Stimulated activated effector memory CD8-positive, alpha-beta T cell treated with anti-CD3 and anti-CD28 coated beads, Interleukin-12 subunit alpha, Interleukin-12 subunit beta, amount 100 ng/mL, for 72 hours (primary cell): ENCODE data around the gene PTH1R.

ENCODE experiments used
- ATAC-seq: fragments of 150-1000 bp; cut with Tn5 transposase; 2 replicates; pipeline ENCODE4 v1.10.0; 2021
- DNase-seq, 2 donors: peaks; one replicate each; pipeline ENCODE4 v3.0.0; 2021 to 2022; ENCODE audit warnings: low spot score in 2 of 2
- H3K27ac Mint-ChIP-seq: one replicate; pipeline ENCODE4 v1.8.0; 2022; ENCODE audit warnings: mild to moderate bottlenecking, mixed read lengths
- H3K36me3 Mint-ChIP-seq: one replicate; pipeline ENCODE4 v1.8.0; 2022; ENCODE audit warnings: mild to moderate bottlenecking, mixed read lengths
- H3K4me1 Mint-ChIP-seq: one replicate; pipeline ENCODE4 v1.8.0; 2022; ENCODE audit warnings: mixed read lengths
- H3K4me3 Mint-ChIP-seq: one replicate; pipeline ENCODE4 v1.8.0; 2022; ENCODE audit warnings: mild to moderate bottlenecking, mixed read lengths
- H3K9me3 Mint-ChIP-seq: one replicate; pipeline ENCODE4 v1.8.0; 2022; ENCODE audit warnings: mixed read lengths

PTH1R gene

GRCh38 chr3:46950177-46950576, 72.7 kb downstream of the PTH1R start:
- Mint-ChIP-seq H3K36me3 (peaks cover 50% of the 10 kb centered on the region), H3K4me3 (peak overlapping the region; percentile 73), H3K4me1 (peaks cover 94% of the 10 kb centered on the region), H3K9me3 (no peaks in the 10 kb centered on the region), H3K27ac (peak overlapping the region; percentile 17)
- no peak for ATAC-seq
- DNase-seq: no peak

- ATAC-seq: no peak
- H3K4me1 Mint-ChIP-seq: peaks cover 94% of the 10 kb centered on the region
- no peak for DNase-seq
- H3K9me3 Mint-ChIP-seq: no peaks in the 10 kb centered on the region
- peak overlapping the region; percentile 17 for H3K27ac Mint-ChIP-seq
- H3K4me3 Mint-ChIP-seq: no peak overlapping the region
- peaks cover 44% of the 10 kb centered on the region for H3K36me3 Mint-ChIP-seq
These were observed 73.2 kb downstream of the PTH1R start for GRCh38 chr3:46950650-46951241.

GRCh38 chr3:46952813-46953212, 75.3 kb downstream of the PTH1R start:
- Mint-ChIP-seq H3K9me3 (no peaks in the 10 kb centered on the region), H3K4me3 (peak overlapping the region; percentile 58), H3K36me3 (peaks cover 25% of the 10 kb centered on the region), H3K4me1 (peaks cover 87% of the 10 kb centered on the region), H3K27ac (peak overlapping the region; percentile 96)
- ATAC-seq (no peak), DNase-seq (no peak)
